Right renal cortex interstitium (tissue), 3 donors: Measurements from ENCODE around the gene HINT1. TPM values are rescaled to one million over a fixed set of nuclear protein-coding genes. Genes with fewer than 3 reads are reported as not detected.
A peak's percentile ranks its signal among the peaks of the same experiment; 100 is the strongest.
"Not testable (repeated sequence)": the region's sequence is repeated elsewhere in the genome, so short reads cannot be mapped to it uniquely, and the experiment has no call there.

Source experiments
- DNase-seq, 3 donors: peaks; one replicate each; pipeline ENCODE4 v3.0.0-alpha.2; 2013; ENCODE audit warnings: low read depth in 3 of 3, low spot score in 2 of 3
- polyA plus RNA-seq, 3 donors: library from polyadenylated mRNA; unstranded; fragments of 120-200 nt; gene quantifications; one replicate each; pipeline ENCODE4 v1.2.1, GENCODE V29; 2013; ENCODE audit not compliant: insufficient read length in 3 of 3

HINT1 gene
- polyA plus RNA-seq, 3 donors: 408 to 489 (median 479) TPM

GRCh38 chr5:131171276-131171810 lies 6.3 kb upstream of the HINT1 start:
- no peak for DNase-seq

- peak; percentile 92 to 100 (median 98) for DNase-seq
Observed at GRCh38 chr5:131170540-131171275, 5.7 kb upstream of the HINT1 start, which contains the start of gene LYRM7. LYRM7 (plus strand) TSS chr5:131170944; CDS start chr5:131171021, 77 bp downstream.

GRCh38 chr5:131169810-131170539 lies 4.9 kb upstream of the HINT1 start:
- DNase-seq: no peak

DNA sequence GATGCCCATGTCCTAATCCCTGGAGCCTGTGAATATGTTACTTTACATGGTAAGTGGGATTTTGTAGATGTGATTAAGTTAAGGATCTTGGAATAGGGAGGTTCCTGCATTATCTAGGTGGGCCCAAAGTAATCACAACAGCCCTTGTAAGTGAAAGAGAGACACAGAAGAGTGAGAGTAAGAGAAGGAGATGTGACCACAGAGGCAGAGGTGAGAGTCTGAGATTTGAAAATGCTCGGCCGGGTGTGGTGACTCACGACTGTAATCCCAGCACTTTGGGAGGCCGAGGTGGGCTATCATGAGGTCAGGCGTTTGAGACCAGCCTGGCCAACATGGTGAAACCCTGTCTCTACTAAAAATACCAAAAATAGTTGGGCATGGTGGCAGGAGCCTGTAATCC lies 2.6 kb upstream of the HINT1 start:
- DNase-seq: no peak

- DNase-seq: peak in 1 of 3 donors; percentile 35
Observed at GRCh38 chr5:131164191-131165118, 601 bp downstream of the HINT1 start.

GRCh38 chr5:131163276-131164119 lies 1.6 kb downstream of the HINT1 start:
- DNase-seq: no peak

DNA sequence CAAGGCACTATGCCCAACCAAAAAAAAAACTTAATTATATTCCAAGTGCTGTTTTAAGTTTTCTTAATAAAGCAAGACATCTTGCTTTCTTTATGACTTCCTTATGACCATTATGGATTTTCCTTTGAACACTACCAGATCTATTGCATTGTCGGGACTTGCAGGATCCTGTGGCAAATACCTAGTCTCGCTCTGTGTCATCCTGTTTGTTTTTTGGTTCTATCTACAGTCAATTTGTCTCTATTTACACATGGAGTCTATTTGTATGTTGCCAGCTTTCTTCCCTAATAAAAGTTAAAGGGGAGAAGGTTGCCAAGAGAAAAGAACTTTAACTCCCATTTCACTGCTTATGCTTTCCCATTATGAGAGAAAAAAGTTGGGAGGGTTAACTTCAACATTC lies 4.9 kb downstream of the HINT1 start:
- no peak for DNase-seq

GRCh38 chr5:131156957-131157356 lies 8.1 kb downstream of the HINT1 start:
- DNase-seq: no peak

GRCh38 chr5:131156385-131156784 lies 8.7 kb downstream of the HINT1 start:
- no peak for DNase-seq

DNA sequence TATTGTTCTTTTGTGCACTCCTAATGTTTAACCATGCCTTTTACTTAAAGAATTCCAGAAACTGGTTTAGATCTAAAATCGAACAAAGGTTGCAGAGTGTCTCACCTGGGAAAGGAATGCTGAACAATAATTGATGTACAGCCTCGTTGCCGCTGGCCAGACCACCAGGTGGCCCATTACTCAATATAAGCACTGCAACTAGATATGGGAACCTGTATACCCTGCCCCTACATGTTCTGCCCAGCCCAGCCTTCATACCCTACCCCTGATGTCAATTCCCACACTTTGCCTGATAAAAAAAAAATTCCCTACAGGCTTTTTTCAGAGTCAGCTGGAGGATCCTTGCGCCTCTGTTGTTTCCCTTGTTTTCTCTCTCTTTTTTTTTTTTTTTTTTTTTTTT lies 13.8 kb downstream of the HINT1 start:
- no peak for DNase-seq

DNA sequence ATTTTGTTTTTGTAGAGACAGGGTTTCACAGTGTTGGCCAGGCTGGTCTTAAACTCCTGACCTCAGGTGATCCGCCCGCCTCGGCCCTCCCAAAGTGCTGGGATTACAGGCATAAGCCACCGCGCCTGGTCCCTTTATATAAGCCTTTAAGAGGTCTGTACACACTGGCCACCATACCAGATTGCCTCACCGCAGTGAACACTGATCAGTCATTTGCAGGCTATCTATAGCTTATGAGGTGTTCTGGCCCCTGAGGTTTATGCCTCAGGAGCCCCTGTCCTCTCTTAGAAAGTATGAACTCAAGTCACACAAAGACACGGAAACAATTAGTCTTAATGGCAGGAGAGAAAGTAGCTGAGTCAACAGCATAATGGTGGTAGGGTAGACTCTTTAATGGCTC lies 14.6 kb downstream of the HINT1 start:
- no peak for DNase-seq

- no peak for DNase-seq
Observed at GRCh38 chr5:131148835-131149234, 16.2 kb downstream of the HINT1 start.

DNA sequence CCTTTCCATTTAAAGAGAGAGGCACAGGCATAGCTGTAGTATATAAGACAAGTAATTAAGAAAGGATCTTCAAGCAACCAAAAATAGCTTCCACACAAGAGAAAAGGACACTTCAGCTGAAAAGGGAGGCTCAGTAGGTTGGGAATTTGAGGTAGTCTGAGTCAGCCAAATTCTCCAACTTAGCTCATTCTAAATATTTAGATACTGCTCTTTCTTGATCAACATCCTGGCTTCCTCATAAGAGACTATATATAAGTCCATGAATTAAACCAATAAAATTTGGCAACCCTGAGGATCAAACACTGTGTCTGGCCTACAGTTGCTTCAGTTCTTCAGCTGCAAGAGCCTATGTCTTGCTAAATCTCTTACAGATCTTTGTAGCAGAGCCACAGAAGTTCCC lies 17.8 kb downstream of the HINT1 start:
- DNase-seq: no peak

- no peak for DNase-seq
Observed at GRCh38 chr5:131142970-131143617, 22.0 kb downstream of the HINT1 start.

DNA sequence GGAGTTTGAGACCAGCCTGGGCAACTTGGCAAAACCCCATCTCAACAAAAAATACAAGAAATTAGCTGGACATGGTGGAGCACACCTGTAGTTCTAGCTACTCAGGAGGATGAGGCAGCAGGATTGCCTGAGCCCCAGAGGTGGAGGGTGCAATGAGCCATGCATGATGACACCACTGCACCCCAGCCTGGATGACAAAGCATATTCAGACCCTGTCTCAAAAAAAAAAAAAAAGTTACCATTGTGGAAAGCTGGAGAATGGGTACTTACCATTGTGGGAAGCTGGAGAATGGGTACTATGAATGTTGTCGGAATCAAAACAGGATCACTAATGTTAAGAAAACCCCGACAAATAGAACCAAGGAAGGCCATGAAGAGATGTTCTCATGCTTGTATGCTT lies 25.7 kb downstream of the HINT1 start:
- DNase-seq: no peak

DNA sequence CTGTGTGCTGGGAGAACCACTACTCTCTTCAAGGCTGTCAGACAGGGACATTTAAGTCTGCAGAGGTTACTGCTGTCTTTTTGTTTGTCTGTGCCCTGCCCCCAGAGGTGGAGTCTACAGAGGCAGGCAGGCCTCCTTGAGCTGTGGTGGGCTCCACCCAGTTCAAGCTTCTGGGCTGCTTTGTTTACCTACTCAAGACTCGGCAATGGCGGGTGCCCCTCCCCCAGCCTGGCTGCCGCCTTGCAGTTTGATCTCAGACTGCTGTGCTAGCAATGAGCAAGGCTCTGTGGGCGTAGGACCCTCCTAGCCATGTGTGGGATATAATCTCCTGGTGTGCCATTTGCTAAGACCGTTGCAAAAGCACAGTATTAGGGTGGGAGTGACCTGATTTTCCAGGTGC lies 26.6 kb downstream of the HINT1 start:
- DNase-seq: not testable (repeated sequence)

DNA sequence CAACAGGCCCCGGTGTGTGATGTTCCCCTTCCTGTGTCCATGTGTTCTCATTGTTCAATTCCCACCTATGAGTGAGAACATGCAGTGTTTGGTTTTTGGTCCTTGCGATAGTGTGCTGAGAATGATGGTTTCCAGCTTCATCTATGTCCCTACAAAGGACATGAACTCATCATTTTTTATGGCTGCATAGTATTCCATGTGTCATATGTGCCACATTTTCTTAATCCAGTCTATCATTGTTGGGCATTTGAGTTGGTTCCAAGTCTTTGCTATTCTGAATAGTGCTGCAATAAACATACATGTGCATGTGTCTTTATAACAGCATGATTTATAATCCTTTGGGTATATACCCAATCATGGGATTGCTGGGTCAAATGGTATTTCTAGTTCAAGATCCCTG lies 32.0 kb downstream of the HINT1 start:
- not testable (repeated sequence) for DNase-seq

DNA sequence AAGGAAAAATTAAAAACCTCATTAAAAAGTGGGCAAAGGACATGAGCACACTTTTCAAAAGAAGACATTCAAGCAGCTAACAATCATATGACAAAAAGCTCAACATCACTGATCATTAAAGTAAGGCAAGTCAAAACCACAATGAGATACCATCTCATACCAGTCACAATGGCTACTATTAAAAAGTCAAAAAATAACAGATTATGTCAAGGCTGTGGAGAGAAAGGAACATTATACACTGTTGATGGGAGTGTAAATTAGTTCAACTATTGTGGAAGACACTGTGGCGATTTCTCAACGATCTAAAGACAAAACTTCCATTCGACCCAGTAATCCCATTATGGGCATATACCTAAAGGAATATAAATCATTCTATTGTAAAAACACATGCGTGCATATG lies 35.8 kb downstream of the HINT1 start:
- DNase-seq: no peak

- DNase-seq: not testable (repeated sequence)
Observed at GRCh38 chr5:131127244-131127643, 37.8 kb downstream of the HINT1 start.
